WERI-Rb-1 (cell line): ENCODE measurements around the gene GRAMD1A.

ENCODE experiments used
- DNase-seq: peaks from one replicate; pipeline ENCODE4 v3.0.0-alpha.2; 2020
- H3K27ac ChIP-seq: fragments of 250-450 bp; sonication (Bioruptor Pico); 2 replicates; pipeline ENCODE4 v1.5.1; 2020; ENCODE audit warnings: mild to moderate bottlenecking, moderate library complexity
- H3K27me3 ChIP-seq: fragments of 250-450 bp; sonication (Bioruptor Pico); 2 replicates; pipeline ENCODE4 v1.5.1; 2021; ENCODE audit warnings: mild to moderate bottlenecking, low read depth, moderate library complexity; ENCODE audit not compliant: insufficient read depth, severe bottlenecking
- H3K36me3 ChIP-seq: fragments of 250-450 bp; sonication (Bioruptor Pico); 2 replicates; pipeline ENCODE4 v1.5.1; 2020; ENCODE audit warnings: mild to moderate bottlenecking, moderate library complexity
- H3K4me3 ChIP-seq: 2 replicates; pipeline ENCODE4 v1.5.1; 2011; ENCODE audit warnings: low read depth, mild to moderate bottlenecking, control low read depth, low read length
- H3K9me3 ChIP-seq: fragments of 250-450 bp; sonication (Bioruptor Pico); 2 replicates; pipeline ENCODE4 v1.5.1; 2021; ENCODE audit warnings: mild to moderate bottlenecking, moderate library complexity; ENCODE audit not compliant: severe bottlenecking
- CTCF ChIP-seq: IDR thresholded peaks from 2 replicates; pipeline ENCODE4 v1.5.1; 2011; ENCODE audit warnings: low read depth, mild to moderate bottlenecking, control low read depth, inconsistent platforms, low read length

The GRAMD1A gene

GRCh38 chr19:34999498-35000337 lies at the start of gene GRAMD1A:
Gene GRAMD1A, plus strand, starts transcription at chr19:35000323. Its CDS starts 156 bp downstream, at chr19:35000479.
- Histone ChIP-seq H3K27me3 (no peaks in the 10 kb centered on the region), H3K27ac (peak within 1 kb of the TSS; percentile 98), H3K36me3 (peaks cover 18% of the 10 kb centered on the region), H3K4me3 (peak within 1 kb of the TSS; percentile 78), H3K9me3 (peaks cover 4% of the 10 kb centered on the region)
- peak; percentile 84 for DNase-seq
- no peak for TF ChIP-seq CTCF

DNA sequence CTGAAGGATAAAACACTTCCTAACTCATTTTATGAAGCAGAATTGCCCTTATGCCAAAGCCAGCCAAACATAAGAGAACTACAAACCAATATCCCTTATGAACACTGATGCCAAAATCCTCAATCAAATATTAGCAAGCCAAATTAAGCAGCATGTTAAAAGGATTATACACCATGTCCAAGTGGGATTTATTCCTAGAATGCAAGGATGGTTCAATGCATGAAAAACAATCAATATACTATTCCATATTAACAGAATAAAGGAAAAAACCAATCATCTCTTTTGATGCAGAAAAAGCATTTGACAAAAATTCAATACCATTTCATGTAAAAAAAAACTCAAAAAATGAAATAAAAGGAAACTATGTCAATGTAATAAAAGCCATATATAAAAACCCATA lies 47.0 kb upstream of the GRAMD1A start:
- H3K36me3 ChIP-seq, result peaks cover 21% of the 10 kb centered on the region

GRCh38 chr19:34957830-34958751 lies 42.0 kb upstream of the GRAMD1A start:
- Histone ChIP-seq H3K36me3 (peaks cover 56% of the 10 kb centered on the region), H3K27me3 (no peaks in the 10 kb centered on the region), H3K9me3 (peaks cover 34% of the 10 kb centered on the region), H3K4me3 (no peak overlapping the region), H3K27ac (no peak overlapping the region)
- DNase-seq, result no peak
- no peak for TF ChIP-seq CTCF

More for the DNA sequence above, 47.0 kb upstream of the GRAMD1A start:
- no peak for DNase-seq
- Histone ChIP-seq H3K27me3 (no peaks in the 10 kb centered on the region), H3K4me3 (no peak overlapping the region), H3K9me3 (peaks cover 25% of the 10 kb centered on the region), H3K27ac (no peak overlapping the region)
- TF ChIP-seq CTCF, result no peak

DNA sequence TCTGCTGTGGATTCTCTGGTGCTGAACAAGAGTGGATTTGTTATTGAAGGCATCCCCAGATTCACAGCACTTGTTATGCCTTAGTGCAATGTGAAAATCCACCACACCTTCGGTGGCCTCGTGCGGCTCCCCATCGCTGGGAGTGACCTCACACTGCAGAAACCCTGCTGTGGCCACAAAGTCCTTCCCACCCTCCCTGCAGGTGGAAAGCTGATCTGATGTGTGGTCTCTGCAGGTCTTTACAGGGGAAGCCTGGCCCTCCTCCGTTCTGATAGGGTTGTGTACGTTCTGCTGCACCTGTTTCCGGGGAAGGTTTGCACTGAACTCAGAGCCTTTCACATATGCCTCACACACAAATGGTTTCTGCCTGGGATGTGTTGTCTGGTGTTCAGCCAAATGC lies 41.1 kb upstream of the GRAMD1A start:
- TF ChIP-seq CTCF, result no peak
- no peak overlapping the region for H3K27ac ChIP-seq
- no peak for DNase-seq
- H3K36me3 ChIP-seq, result peaks cover 56% of the 10 kb centered on the region
- peaks cover 33% of the 10 kb centered on the region for H3K9me3 ChIP-seq
- H3K27me3 ChIP-seq, result no peaks in the 10 kb centered on the region
- H3K4me3 ChIP-seq, result no peak overlapping the region

- Histone ChIP-seq H3K4me3 (no peak overlapping the region), H3K9me3 (peaks cover 32% of the 10 kb centered on the region), H3K27me3 (no peaks in the 10 kb centered on the region), H3K36me3 (peaks cover 56% of the 10 kb centered on the region), H3K27ac (no peak overlapping the region)
- no peak for TF ChIP-seq CTCF
- no peak for DNase-seq
Observed at GRCh38 chr19:34960103-34960805, 39.9 kb upstream of the GRAMD1A start.
